22Rv1 (cell line): ENCODE measurements around the gene RRP1B.

Source experiments
- H3K27ac ChIP-seq: fragments of 450-650 bp; 2 replicates; pipeline ENCODE4 v1.5.1; 2017
- ZFX ChIP-seq: fragments of 450-650 bp; IDR thresholded peaks from 2 replicates; pipeline ENCODE4 v1.6.1; 2017; ENCODE audit warnings: antibody characterized with exemption, borderline replicate concordance
- TF ChIP-seq, protein P1 (sequence below): fragments of 450-650 bp; IDR thresholded peaks from 2 replicates; pipeline ENCODE4 v1.5.1; 2017; ENCODE audit warnings: mild to moderate bottlenecking

Gene RRP1B

DNA sequence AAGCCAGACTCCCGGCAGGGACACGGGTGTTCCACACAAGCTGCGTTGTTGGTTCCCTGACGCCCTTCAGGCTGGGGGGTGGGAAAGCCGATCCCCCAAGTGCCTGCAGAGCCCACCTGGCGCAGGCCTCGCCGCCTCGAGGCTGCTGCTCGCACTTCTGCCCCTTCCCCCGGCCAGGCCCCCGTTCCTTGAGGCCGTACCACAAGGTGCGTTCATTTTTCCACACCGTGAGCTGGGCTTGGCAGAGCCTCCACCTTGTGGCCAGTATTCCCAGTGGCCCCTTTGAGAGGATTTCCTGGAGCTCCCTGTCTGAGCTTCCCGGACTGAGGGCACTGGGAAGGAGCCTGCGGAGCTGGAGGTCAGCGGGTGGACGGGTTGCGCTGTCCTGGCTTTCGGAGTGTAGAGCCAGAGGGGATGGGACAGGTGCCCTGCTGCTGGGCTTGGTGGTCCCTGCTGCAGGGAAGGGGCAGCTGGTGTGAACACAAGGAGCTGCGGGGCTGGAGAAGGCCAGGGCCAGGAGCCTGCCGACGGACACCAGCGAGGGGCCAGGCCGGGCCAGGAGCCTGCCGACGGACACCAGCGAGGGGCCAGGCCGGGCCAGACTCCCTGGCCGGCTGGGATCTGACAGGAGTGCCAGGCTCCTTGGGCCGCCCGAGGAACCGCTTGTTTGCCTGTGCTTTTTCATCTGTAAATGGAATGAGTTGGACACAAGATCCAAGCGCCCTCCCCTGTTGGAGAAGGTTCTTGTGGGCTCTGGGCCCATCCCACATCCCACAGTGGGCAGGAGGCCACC lies 78.0 kb downstream of the RRP1B start:
- TF ChIP-seq, protein P1, sequence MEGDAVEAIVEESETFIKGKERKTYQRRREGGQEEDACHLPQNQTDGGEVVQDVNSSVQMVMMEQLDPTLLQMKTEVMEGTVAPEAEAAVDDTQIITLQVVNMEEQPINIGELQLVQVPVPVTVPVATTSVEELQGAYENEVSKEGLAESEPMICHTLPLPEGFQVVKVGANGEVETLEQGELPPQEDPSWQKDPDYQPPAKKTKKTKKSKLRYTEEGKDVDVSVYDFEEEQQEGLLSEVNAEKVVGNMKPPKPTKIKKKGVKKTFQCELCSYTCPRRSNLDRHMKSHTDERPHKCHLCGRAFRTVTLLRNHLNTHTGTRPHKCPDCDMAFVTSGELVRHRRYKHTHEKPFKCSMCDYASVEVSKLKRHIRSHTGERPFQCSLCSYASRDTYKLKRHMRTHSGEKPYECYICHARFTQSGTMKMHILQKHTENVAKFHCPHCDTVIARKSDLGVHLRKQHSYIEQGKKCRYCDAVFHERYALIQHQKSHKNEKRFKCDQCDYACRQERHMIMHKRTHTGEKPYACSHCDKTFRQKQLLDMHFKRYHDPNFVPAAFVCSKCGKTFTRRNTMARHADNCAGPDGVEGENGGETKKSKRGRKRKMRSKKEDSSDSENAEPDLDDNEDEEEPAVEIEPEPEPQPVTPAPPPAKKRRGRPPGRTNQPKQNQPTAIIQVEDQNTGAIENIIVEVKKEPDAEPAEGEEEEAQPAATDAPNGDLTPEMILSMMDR = no peak
- TF ChIP-seq ZFX = no peak
- no peak overlapping the region for H3K27ac ChIP-seq

DNA sequence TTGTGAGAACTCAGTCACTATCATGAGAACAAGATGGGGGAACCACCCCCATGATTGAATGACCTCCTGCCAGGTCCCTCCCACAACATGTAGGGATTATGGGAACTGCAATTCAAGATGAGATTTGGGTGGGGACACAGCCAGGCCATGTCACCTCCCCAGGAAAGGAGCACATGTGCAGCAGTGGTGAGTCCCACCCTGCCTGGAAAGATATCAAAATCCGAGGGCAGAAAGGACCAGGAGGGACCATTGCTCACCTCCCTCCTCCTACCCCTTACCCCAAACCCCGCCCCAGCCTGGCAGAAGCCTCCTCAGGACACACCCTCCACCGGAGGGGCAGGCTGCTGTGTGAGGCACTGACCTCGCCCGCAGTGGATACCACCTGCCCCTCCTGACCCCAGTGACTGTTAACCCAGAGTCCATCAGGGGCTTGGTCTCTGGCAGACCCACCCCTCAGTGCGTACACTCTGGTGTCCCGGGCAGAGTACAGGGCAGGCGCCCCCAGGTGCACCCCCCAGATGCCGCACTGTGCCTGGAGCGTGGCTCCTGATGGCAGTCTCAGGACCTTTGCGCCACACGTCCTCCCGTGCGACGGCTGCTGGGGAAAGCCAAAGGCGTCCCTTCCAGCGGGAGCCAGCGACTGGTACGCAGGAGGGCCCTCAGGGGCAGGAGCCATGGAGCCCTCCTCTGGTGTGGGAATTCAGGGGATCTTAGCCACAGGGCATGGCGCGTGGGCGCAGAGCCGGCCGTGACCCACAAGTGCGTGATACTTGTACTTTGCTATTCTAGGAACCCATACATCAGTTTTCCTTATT lies 80.5 kb downstream of the RRP1B start:
- TF ChIP-seq, protein P1 = no peak
- no peak for TF ChIP-seq ZFX
- H3K27ac ChIP-seq = peak overlapping the region; percentile 30; the same call in 1 of the 2 replicates

DNA sequence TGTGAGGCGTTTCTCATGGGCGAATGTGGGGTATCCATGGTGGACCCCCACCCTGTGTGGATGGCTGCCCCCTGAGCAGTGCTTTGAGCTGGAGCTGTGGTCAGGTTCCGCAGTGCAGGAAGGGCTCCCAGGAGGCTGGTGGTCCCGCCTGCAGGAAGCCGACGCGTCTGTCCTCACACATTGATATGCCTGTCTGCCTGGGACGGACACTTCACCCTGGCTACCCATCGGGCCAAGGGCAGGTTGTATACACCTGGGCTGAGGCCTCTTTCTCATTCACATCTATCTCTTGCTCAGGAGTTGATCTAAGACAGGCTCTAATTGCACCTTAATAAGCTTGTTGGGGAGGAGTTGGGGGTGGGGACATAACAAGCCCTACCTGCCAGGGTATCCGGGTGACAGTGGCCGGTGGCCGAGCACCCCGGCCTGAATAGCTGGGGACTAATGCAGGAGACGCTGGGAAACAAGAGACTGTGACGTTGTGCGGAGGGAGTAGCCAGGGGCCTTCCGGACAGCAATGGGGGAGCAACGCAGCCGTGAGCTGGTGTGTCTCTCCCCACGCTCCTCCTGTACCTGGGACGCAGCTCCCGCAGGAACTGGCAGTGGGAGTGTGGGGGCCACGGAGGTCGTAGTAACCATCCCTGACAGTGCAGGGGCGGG lies 81.3 kb downstream of the RRP1B start:
- TF ChIP-seq ZFX = no peak
- TF ChIP-seq, protein P1 = no peak
- peak overlapping the region; percentile 30; the same call in 1 of the 2 replicates for H3K27ac ChIP-seq

DNA sequence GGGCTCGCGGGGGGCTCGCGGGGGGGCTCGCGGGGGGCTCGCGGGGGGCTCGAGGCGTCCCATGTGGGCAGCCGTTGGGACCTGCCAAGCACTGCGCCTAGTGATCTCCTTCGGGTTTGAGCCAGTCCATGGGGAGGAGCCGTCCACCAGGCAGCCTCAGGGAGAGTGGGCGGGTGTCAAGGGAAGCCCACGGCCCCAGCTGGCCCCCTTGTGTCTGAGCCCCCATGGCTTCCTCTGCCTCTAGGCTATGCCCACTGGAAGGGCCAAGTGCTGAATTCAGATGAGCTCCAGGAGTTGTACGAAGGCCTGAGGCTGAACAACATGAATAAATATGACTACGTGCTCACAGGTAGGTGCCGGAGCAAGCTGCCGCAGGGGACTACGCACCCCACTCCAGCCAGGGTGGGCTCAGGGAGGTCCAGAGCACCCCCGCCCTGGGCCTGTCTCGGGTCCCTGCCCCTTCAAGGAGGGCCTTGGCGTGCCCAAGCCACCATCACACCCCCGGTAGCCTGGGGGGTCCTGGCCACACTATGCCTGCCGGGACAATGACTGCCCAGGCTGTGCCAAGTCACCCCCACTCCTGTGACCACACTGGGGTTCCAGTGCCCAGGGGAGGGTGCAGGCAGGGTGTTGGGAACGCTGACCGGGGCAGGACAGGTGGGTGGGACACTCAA lies 82.2 kb downstream of the RRP1B start:
- TF ChIP-seq ZFX = no peak
- TF ChIP-seq, protein P1 = no peak
- no peak overlapping the region for H3K27ac ChIP-seq

DNA sequence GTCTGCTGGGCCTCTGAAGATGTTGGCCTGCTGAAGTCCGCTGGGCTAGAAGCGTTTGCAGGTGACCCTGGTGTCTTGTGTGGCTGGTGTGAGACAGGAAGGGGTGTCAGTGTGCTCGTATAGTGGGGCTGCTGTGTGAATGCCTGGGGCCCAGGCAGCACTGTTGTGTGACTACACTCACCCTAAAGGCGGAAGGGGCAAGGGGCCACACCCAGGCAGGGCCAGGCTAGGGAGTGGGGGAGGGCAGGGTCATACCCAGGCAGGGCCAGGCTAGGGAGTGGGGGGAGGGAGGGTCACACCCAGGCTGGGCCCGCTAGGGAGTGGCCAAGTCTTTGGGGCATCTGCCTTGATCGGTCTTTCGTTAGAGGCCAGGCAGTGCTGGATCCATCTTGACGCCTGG lies 84.6 kb downstream of the RRP1B start:
- TF ChIP-seq ZFX = no peak
- TF ChIP-seq, protein P1 = no peak
- no peak overlapping the region for H3K27ac ChIP-seq

DNA sequence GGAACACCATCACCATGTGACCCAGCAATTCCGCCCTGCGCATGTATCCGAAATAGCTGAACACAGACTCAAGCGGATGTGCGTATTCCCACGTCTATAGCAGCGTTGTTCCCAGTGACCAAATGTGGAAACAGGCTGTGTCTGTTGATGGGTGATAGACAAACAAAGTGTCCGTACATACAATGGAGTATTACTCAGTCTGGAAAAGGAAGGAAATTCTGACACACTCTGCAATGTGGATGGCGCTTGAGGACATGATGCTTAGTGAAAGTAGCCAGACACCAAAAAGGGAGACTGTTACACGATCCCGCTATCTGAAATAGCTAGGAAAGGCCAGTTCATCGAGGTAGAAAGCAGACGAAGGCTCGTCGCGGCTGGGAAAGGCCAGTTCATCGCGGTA lies 85.4 kb downstream of the RRP1B start:
- TF ChIP-seq, protein P1 = no peak
- TF ChIP-seq ZFX = no peak

More for the DNA sequence above, 85.4 kb downstream of the RRP1B start:
- H3K27ac ChIP-seq = no peak overlapping the region
